GM23338 (cell line): Measurements from ENCODE around the gene ENTPD6. TPM values are rescaled to one million over a fixed set of nuclear protein-coding genes. Genes with fewer than 3 reads are reported as not detected.

ENCODE experiments used
- ATAC-seq: fragments of 200-7000 bp; cut with Tn5 transposase; 3 replicates; pipeline ENCODE4 v1.9.1; 2020
- DNase-seq: peaks from one replicate; pipeline ENCODE4 v3.0.0-alpha.2; 2015; ENCODE audit warnings: low spot score
- H2AFZ ChIP-seq: fragments of 200-600 bp; sonication (generic); 2 replicates; pipeline ENCODE4 v1.8.0; 2016; ENCODE audit warnings: antibody characterized with exemption, mild to moderate bottlenecking, moderate library complexity
- H3F3A ChIP-seq: fragments of 200-600 bp; sonication (generic); replicated peaks from 2 replicates; pipeline ENCODE4 v1.8.0; 2017; ENCODE audit warnings: antibody characterized with exemption, mixed run types, low read depth
- H3K27ac ChIP-seq: fragments of 200-600 bp; sonication (generic); 2 replicates; pipeline ENCODE4 v1.6.1; 2016; ENCODE audit warnings: low read depth
- H3K27me3 ChIP-seq: fragments of 200-600 bp; sonication (generic); 2 replicates; pipeline ENCODE4 v1.8.0; 2016; ENCODE audit warnings: mild to moderate bottlenecking, mixed run types, moderate library complexity; ENCODE audit not compliant: insufficient read depth
- H3K36me3 ChIP-seq: fragments of 200-600 bp; sonication (generic); 2 replicates; pipeline ENCODE4 v1.8.0; 2016; ENCODE audit warnings: mild to moderate bottlenecking; ENCODE audit not compliant: insufficient read depth
- H3K4me1 ChIP-seq: fragments of 200-600 bp; sonication (generic); 2 replicates; pipeline ENCODE4 v1.8.0; 2016; ENCODE audit warnings: mild to moderate bottlenecking, moderate library complexity; ENCODE audit not compliant: insufficient read depth
- H3K4me2 ChIP-seq: fragments of 200-600 bp; sonication (generic); 2 replicates; pipeline ENCODE4 v1.7.1; 2017; ENCODE audit warnings: mixed run types
- H3K4me3 ChIP-seq: fragments of 200-600 bp; sonication (generic); 2 replicates; pipeline ENCODE4 v1.6.1; 2016; ENCODE audit warnings: mixed run types
- H3K79me2 ChIP-seq: fragments of 200-600 bp; sonication (generic); replicated peaks from 2 replicates; pipeline ENCODE4 v1.8.0; 2017; ENCODE audit warnings: mild to moderate bottlenecking; ENCODE audit not compliant: insufficient read depth
- H3K9me2 ChIP-seq: fragments of 200-600 bp; sonication (generic); 2 replicates; pipeline ENCODE4 v1.8.0; 2017; ENCODE audit not compliant: insufficient read depth
- H4K20me1 ChIP-seq: fragments of 200-600 bp; sonication (generic); replicated peaks from 2 replicates; pipeline ENCODE4 v1.8.0; 2017; ENCODE audit warnings: mild to moderate bottlenecking; ENCODE audit not compliant: insufficient read depth
- H3K27ac Mint-ChIP-seq: 2 replicates; pipeline ENCODE4 v1.8.0; 2020; ENCODE audit warnings: inconsistent platforms, mild to moderate bottlenecking, moderate library complexity, mixed read lengths
- H3K27me3 Mint-ChIP-seq: 3 replicates; pipeline ENCODE4 v1.8.0; 2022; ENCODE audit warnings: low read depth, mild to moderate bottlenecking, moderate library complexity, mixed read lengths, inconsistent platforms; ENCODE audit not compliant: insufficient read depth, poor library complexity
- H3K36me3 Mint-ChIP-seq: 3 replicates; pipeline ENCODE4 v1.8.0; 2021; ENCODE audit warnings: low read depth, mild to moderate bottlenecking, inconsistent platforms, moderate library complexity, mixed read lengths
- H3K4me1 Mint-ChIP-seq: 3 replicates; pipeline ENCODE4 v1.8.0; 2020; ENCODE audit warnings: mild to moderate bottlenecking, inconsistent platforms, mixed read lengths
- H3K4me3 Mint-ChIP-seq: 3 replicates; pipeline ENCODE4 v1.8.0; 2021; ENCODE audit warnings: moderate library complexity, mild to moderate bottlenecking, inconsistent platforms, mixed read lengths
- H3K9me3 Mint-ChIP-seq: 3 replicates; pipeline ENCODE4 v1.8.0; 2020; ENCODE audit warnings: moderate library complexity, mild to moderate bottlenecking, inconsistent platforms, mixed read lengths
- CREB1 ChIP-seq: fragments of 250-450 bp; sonication (Bioruptor Pico); IDR thresholded peaks from 2 replicates; pipeline ENCODE4 v1.5.0; 2020; ENCODE audit warnings: low read depth, mild to moderate bottlenecking, moderate library complexity
- EZH2 ChIP-seq: fragments of 200-600 bp; sonication (generic); IDR thresholded peaks from one replicate; pipeline ENCODE4 v1.8.0; 2017; ENCODE audit warnings: antibody characterized with exemption, mild to moderate bottlenecking, low read depth; ENCODE audit not compliant: unreplicated experiment
- EZH2phosphoT487 ChIP-seq: fragments of 200-600 bp; sonication (generic); IDR thresholded peaks from one replicate; pipeline ENCODE4 v1.8.1; 2018; ENCODE audit warnings: antibody characterized with exemption; ENCODE audit not compliant: unreplicated experiment
- JUNB ChIP-seq: IDR thresholded peaks from one replicate; pipeline ENCODE4 v1.6.1; 2016; ENCODE audit warnings: antibody characterized with exemption; ENCODE audit not compliant: unreplicated experiment
- NANOG ChIP-seq: IDR thresholded peaks from 2 replicates; pipeline ENCODE4 v1.6.1; 2016; ENCODE audit warnings: antibody characterized with exemption, borderline replicate concordance
- POLR2AphosphoS5 ChIP-seq: IDR thresholded peaks from 2 replicates; pipeline ENCODE4 v1.6.1; 2016; ENCODE audit warnings: antibody characterized with exemption, low read depth
- STAT1 ChIP-seq: IDR thresholded peaks from one replicate; pipeline ENCODE4 v1.6.1; 2016; ENCODE audit warnings: antibody characterized with exemption; ENCODE audit not compliant: unreplicated experiment
- ZNF114 ChIP-seq: fragments of 250-450 bp; sonication (Bioruptor Pico); IDR thresholded peaks from 2 replicates; pipeline ENCODE4 v1.5.0; 2020; ENCODE audit warnings: mild to moderate bottlenecking, moderate library complexity
- ZNF331 ChIP-seq: fragments of 250-450 bp; sonication (Bioruptor Pico); IDR thresholded peaks from 2 replicates; pipeline ENCODE4 v1.5.0; 2020; ENCODE audit warnings: low read depth, mild to moderate bottlenecking, moderate library complexity
- polyA plus RNA-seq: library from polyadenylated mRNA; unstranded; fragments of >200 nt; fragmentation: Nextera tagmentation; extraction: Ambion mirVana; gene quantifications from 2 replicates; pipeline ENCODE4 v1.2.1, GENCODE V29; 2016
- total RNA-seq: library from RNA; depleted of rRNA; stranded (reverse); fragments of >200 nt; shearing (Covaris generic); gene quantifications from 2 replicates; pipeline ENCODE4 v1.2.3, GENCODE V29; 2014
- TF ChIP-seq, protein P1 (sequence below): IDR thresholded peaks from 2 replicates; pipeline ENCODE4 v1.6.1; 2016; ENCODE audit warnings: antibody characterized with exemption
- TF ChIP-seq, protein P2 (sequence below), 2 experiments: fragments of 200-600 bp in 1 of 2; sonication (generic) in 1 of 2; conservative IDR thresholded peaks; 2 replicates each; pipeline versions ENCODE4 v1.5.1 to v1.6.1; 2016 to 2017; ENCODE audit warnings: antibody characterized with exemption in 2 of 2, low read depth in 2 of 2, mild to moderate bottlenecking in 2 of 2, moderate library complexity in 1 of 2
- TF ChIP-seq, protein P3 (sequence below): IDR thresholded peaks from one replicate; pipeline ENCODE4 v1.6.1; 2018; ENCODE audit warnings: antibody characterized with exemption; ENCODE audit not compliant: unreplicated experiment
- TF ChIP-seq, protein P4 (sequence below): fragments of 250-450 bp; sonication (Bioruptor Pico); IDR thresholded peaks from 2 replicates; pipeline ENCODE4 v1.5.0; 2020; ENCODE audit warnings: mild to moderate bottlenecking, moderate library complexity

Gene ENTPD6
- total and polyA plus RNA-seq, 2 experiments from 2014 or later = 19.3 to 45.9 TPM

DNA sequence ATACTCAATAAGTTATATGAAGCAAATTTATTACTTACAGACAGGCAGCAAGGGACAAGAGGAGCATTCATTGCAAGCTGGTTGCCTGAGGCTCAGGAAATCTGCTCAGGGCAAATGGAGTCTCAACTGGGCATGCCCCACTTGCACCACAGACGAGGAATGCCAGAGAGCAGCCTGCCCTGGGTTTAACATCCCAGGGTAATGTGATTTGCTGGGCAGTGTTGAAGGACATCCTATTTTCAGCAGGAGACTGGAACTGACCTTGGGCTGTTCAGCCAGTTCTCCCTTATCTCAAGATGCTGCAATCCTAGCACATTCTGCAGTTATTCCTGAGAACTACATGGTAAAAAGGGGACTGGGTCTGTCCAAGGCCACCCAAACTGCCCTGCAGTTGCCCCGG lies 3.8 kb upstream of the ENTPD6 start:
- H3K4me1 ChIP-seq = peaks cover 2% of the 10 kb centered on the region; the same call in 1 of the 2 replicates

More for the DNA sequence above, 3.8 kb upstream of the ENTPD6 start:
- no peaks in the 10 kb centered on the region for H3K36me3 ChIP-seq
- H3K27me3 Mint-ChIP-seq = peaks cover 4% of the 10 kb centered on the region
- H3K36me3 Mint-ChIP-seq = peaks cover 2% of the 10 kb centered on the region; the same call in 1 of the 3 replicates
- no peak overlapping the region for H3K27ac Mint-ChIP-seq
- no peak overlapping the region for H2AFZ ChIP-seq
- ATAC-seq (no peak), DNase-seq (no peak)
- no peaks in the 10 kb centered on the region for H3F3A ChIP-seq
- H4K20me1 ChIP-seq = no peaks in the 10 kb centered on the region
- H3K9me3 Mint-ChIP-seq = peaks cover 12% of the 10 kb centered on the region
- H3K4me1 Mint-ChIP-seq = peaks cover 3% of the 10 kb centered on the region
- H3K4me2 ChIP-seq = no peak overlapping the region
- no peak overlapping the region for H3K4me3 Mint-ChIP-seq
- no peaks in the 10 kb centered on the region for H3K9me2 ChIP-seq
- TF ChIP-seq ZNF331 (CRISPR knock-in tag) = no peak
- TF ChIP-seq, protein P1, sequence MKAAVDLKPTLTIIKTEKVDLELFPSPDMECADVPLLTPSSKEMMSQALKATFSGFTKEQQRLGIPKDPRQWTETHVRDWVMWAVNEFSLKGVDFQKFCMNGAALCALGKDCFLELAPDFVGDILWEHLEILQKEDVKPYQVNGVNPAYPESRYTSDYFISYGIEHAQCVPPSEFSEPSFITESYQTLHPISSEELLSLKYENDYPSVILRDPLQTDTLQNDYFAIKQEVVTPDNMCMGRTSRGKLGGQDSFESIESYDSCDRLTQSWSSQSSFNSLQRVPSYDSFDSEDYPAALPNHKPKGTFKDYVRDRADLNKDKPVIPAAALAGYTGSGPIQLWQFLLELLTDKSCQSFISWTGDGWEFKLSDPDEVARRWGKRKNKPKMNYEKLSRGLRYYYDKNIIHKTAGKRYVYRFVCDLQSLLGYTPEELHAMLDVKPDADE = no peak
- no peak for TF ChIP-seq NANOG
- no peak for TF ChIP-seq EZH2phosphoT487
- TF ChIP-seq, protein P2, sequence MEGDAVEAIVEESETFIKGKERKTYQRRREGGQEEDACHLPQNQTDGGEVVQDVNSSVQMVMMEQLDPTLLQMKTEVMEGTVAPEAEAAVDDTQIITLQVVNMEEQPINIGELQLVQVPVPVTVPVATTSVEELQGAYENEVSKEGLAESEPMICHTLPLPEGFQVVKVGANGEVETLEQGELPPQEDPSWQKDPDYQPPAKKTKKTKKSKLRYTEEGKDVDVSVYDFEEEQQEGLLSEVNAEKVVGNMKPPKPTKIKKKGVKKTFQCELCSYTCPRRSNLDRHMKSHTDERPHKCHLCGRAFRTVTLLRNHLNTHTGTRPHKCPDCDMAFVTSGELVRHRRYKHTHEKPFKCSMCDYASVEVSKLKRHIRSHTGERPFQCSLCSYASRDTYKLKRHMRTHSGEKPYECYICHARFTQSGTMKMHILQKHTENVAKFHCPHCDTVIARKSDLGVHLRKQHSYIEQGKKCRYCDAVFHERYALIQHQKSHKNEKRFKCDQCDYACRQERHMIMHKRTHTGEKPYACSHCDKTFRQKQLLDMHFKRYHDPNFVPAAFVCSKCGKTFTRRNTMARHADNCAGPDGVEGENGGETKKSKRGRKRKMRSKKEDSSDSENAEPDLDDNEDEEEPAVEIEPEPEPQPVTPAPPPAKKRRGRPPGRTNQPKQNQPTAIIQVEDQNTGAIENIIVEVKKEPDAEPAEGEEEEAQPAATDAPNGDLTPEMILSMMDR (conservative IDR thresholded peaks at IDR 0.05; ENCODE audit: low read depth in 2 of 2) = no peak
- TF ChIP-seq, protein P3, sequence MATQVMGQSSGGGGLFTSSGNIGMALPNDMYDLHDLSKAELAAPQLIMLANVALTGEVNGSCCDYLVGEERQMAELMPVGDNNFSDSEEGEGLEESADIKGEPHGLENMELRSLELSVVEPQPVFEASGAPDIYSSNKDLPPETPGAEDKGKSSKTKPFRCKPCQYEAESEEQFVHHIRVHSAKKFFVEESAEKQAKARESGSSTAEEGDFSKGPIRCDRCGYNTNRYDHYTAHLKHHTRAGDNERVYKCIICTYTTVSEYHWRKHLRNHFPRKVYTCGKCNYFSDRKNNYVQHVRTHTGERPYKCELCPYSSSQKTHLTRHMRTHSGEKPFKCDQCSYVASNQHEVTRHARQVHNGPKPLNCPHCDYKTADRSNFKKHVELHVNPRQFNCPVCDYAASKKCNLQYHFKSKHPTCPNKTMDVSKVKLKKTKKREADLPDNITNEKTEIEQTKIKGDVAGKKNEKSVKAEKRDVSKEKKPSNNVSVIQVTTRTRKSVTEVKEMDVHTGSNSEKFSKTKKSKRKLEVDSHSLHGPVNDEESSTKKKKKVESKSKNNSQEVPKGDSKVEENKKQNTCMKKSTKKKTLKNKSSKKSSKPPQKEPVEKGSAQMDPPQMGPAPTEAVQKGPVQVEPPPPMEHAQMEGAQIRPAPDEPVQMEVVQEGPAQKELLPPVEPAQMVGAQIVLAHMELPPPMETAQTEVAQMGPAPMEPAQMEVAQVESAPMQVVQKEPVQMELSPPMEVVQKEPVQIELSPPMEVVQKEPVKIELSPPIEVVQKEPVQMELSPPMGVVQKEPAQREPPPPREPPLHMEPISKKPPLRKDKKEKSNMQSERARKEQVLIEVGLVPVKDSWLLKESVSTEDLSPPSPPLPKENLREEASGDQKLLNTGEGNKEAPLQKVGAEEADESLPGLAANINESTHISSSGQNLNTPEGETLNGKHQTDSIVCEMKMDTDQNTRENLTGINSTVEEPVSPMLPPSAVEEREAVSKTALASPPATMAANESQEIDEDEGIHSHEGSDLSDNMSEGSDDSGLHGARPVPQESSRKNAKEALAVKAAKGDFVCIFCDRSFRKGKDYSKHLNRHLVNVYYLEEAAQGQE = no peak
- TF ChIP-seq POLR2AphosphoS5 = no peak
- no peak for TF ChIP-seq EZH2
- TF ChIP-seq CREB1 = no peak
- TF ChIP-seq STAT1 = no peak
- no peak for TF ChIP-seq ZNF114 (CRISPR knock-in tag)
- TF ChIP-seq, protein P4, sequence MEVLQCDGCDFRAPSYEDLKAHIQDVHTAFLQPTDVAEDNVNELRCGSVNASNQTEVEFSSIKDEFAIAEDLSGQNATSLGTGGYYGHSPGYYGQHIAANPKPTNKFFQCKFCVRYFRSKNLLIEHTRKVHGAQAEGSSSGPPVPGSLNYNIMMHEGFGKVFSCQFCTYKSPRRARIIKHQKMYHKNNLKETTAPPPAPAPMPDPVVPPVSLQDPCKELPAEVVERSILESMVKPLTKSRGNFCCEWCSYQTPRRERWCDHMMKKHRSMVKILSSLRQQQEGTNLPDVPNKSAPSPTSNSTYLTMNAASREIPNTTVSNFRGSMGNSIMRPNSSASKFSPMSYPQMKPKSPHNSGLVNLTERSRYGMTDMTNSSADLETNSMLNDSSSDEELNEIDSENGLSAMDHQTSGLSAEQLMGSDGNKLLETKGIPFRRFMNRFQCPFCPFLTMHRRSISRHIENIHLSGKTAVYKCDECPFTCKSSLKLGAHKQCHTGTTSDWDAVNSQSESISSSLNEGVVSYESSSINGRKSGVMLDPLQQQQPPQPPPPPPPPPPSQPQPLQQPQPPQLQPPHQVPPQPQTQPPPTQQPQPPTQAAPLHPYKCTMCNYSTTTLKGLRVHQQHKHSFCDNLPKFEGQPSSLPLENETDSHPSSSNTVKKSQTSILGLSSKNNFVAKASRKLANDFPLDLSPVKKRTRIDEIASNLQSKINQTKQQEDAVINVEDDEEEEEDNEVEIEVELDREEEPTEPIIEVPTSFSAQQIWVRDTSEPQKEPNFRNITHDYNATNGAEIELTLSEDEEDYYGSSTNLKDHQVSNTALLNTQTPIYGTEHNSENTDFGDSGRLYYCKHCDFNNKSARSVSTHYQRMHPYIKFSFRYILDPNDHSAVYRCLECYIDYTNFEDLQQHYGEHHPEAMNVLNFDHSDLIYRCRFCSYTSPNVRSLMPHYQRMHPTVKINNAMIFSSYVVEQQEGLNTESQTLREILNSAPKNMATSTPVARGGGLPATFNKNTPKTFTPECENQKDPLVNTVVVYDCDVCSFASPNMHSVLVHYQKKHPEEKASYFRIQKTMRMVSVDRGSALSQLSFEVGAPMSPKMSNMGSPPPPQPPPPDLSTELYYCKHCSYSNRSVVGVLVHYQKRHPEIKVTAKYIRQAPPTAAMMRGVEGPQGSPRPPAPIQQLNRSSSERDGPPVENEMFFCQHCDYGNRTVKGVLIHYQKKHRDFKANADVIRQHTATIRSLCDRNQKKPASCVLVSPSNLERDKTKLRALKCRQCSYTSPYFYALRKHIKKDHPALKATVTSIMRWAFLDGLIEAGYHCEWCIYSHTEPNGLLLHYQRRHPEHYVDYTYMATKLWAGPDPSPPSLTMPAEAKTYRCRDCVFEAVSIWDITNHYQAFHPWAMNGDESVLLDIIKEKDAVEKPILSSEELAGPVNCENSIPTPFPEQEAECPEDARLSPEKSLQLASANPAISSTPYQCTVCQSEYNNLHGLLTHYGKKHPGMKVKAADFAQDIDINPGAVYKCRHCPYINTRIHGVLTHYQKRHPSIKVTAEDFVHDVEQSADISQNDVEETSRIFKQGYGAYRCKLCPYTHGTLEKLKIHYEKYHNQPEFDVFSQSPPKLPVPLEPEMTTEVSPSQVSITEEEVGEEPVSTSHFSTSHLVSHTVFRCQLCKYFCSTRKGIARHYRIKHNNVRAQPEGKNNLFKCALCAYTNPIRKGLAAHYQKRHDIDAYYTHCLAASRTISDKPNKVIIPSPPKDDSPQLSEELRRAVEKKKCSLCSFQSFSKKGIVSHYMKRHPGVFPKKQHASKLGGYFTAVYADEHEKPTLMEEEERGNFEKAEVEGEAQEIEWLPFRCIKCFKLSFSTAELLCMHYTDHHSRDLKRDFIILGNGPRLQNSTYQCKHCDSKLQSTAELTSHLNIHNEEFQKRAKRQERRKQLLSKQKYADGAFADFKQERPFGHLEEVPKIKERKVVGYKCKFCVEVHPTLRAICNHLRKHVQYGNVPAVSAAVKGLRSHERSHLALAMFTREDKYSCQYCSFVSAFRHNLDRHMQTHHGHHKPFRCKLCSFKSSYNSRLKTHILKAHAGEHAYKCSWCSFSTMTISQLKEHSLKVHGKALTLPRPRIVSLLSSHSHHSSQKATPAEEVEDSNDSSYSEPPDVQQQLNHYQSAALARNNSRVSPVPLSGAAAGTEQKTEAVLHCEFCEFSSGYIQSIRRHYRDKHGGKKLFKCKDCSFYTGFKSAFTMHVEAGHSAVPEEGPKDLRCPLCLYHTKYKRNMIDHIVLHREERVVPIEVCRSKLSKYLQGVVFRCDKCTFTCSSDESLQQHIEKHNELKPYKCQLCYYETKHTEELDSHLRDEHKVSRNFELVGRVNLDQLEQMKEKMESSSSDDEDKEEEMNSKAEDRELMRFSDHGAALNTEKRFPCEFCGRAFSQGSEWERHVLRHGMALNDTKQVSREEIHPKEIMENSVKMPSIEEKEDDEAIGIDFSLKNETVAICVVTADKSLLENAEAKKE = no peak
- TF ChIP-seq JUNB = no peak
- H3K27ac ChIP-seq = no peak overlapping the region
- no peak overlapping the region for H3K4me3 ChIP-seq
- H3K79me2 ChIP-seq = 0 out of 2 replicates have a peak, but pooled peaks cover 5% of the 10 kb centered on the region
- peaks cover 6% of the 10 kb centered on the region for H3K27me3 ChIP-seq
